Esophagus squamous epithelium (tissue), 5 donors: ENCODE results near the gene MUSTN1. TPM values are rescaled to one million over a fixed set of nuclear protein-coding genes. Genes with fewer than 3 reads are reported as not detected.

ENCODE experiments used
- DNase-seq: peaks from one replicate; lab custom pipeline; 2025; lab: John Stamatoyannopoulos, UW
- H3K27ac ChIP-seq, 4 donors: fragments of 200-600 bp; sonication (generic); one replicate each; pipeline ENCODE4 v1.5.1; 2016 to 2019; ENCODE audit warnings: mild to moderate bottlenecking in 1 of 4
- H3K27me3 ChIP-seq, 4 donors: fragments of 200-600 bp; sonication (generic); 1 replicate in 3 of 4; 2 replicates in 1 of 4; pipeline versions ENCODE4 v1.5.1 to v1.6.0; 2017 to 2021; ENCODE audit warnings: antibody characterized with exemption in 1 of 4
- H3K36me3 ChIP-seq, 3 donors: fragments of 200-600 bp; sonication (generic); one replicate each; pipeline ENCODE4 v1.5.1; 2016 to 2019
- H3K4me1 ChIP-seq, 3 donors: fragments of 200-600 bp; sonication (generic); one replicate each; pipeline ENCODE4 v1.5.1; 2017 to 2019
- H3K4me3 ChIP-seq, 4 donors: fragments of 200-600 bp; sonication (generic); 1 replicate in 3 of 4; 2 replicates in 1 of 4; pipeline ENCODE4 v1.5.1; 2016 to 2019; ENCODE audit warnings: mild to moderate bottlenecking in 2 of 4, moderate library complexity in 1 of 4
- H3K9me3 ChIP-seq, 3 donors: fragments of 200-600 bp; sonication (generic); one replicate each; pipeline ENCODE4 v1.5.1; 2016 to 2019
- POLR2A ChIP-seq, 4 donors: fragments of 450-650 bp; IDR thresholded peaks; one replicate each; pipeline ENCODE4 v1.6.1; 2017; ENCODE audit warnings: antibody characterized with exemption in 4 of 4, mild to moderate bottlenecking in 4 of 4, moderate library complexity in 3 of 4
- WGBS, 2 donors: methylation state at CpG; one replicate each; pipeline ENCODE4 v1.1.5; 2018; 5-methylcytosine and 5-hydroxymethylcytosine counted together
- intact Hi-C: fragments of 100-400 bp; cut with DNase I; formaldehyde crosslinking; loops from one replicate; pipeline ENCODE4 v1.15.0; 2022
- total RNA-seq, 4 donors: library from RNA; depleted of rRNA; stranded (reverse); fragments of >200 nt; gene quantifications; one replicate each; pipeline ENCODE4 v1.1.0, GENCODE V29; 2016
- TF ChIP-seq, protein P1 (sequence below), 6 experiments: fragments of 450-650 bp in 4 of 6; fragments of 200-600 bp in 2 of 6; sonication (generic) in 2 of 6; IDR thresholded peaks; one replicate each; pipeline ENCODE4 v1.5.1; 2016 to 2019; ENCODE audit warnings: antibody characterized with exemption in 6 of 6, mild to moderate bottlenecking in 4 of 6, moderate library complexity in 4 of 6
- donor health status: DM: yes; HTN: yes; CAD: no.

MUSTN1 gene
- total RNA-seq, 4 donors from 2014 or later, result 4.2 to 15.7 (median 5.7) TPM; not detected in 1

DNA sequence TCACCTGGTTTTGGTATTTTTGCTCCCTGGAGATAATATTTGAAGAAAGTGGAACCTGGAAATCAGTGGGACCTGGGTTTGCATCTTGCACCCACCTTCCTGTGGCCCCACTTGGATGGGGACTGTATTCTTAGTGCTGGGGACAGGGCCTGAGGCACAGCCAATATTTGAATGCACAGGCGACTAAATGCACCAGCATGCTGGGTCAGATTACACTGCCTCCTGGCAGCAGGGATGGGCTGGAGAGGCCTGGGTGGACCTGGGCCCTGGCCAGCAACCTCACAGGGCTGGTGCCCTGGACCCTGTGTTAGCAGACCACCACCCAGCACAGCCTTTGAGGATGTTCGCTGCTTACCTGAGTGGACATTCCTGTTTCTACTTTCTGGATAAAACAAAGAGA is 14.9 kb downstream of the MUSTN1 start:
- Histone ChIP-seq H3K36me3 (peaks cover 0 to 17% (median 0%) of the 10 kb centered on the region in 3 donors), H3K27ac (no peak overlapping the region), H3K27me3 (no peaks in the 10 kb centered on the region), H3K4me1 (no peaks in the 10 kb centered on the region), H3K9me3 (no peaks in the 10 kb centered on the region), H3K4me3 (no peak overlapping the region)
- 86 to 100% methylated on average over 1 to 2 of the region's 2 CpGs for WGBS, 2 donors
- intact Hi-C loops, result no loop called here
- TF ChIP-seq, protein P1, sequence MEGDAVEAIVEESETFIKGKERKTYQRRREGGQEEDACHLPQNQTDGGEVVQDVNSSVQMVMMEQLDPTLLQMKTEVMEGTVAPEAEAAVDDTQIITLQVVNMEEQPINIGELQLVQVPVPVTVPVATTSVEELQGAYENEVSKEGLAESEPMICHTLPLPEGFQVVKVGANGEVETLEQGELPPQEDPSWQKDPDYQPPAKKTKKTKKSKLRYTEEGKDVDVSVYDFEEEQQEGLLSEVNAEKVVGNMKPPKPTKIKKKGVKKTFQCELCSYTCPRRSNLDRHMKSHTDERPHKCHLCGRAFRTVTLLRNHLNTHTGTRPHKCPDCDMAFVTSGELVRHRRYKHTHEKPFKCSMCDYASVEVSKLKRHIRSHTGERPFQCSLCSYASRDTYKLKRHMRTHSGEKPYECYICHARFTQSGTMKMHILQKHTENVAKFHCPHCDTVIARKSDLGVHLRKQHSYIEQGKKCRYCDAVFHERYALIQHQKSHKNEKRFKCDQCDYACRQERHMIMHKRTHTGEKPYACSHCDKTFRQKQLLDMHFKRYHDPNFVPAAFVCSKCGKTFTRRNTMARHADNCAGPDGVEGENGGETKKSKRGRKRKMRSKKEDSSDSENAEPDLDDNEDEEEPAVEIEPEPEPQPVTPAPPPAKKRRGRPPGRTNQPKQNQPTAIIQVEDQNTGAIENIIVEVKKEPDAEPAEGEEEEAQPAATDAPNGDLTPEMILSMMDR (IDR thresholded peaks at IDR 0.05), result no peak
- no peak for DNase-seq

DNA sequence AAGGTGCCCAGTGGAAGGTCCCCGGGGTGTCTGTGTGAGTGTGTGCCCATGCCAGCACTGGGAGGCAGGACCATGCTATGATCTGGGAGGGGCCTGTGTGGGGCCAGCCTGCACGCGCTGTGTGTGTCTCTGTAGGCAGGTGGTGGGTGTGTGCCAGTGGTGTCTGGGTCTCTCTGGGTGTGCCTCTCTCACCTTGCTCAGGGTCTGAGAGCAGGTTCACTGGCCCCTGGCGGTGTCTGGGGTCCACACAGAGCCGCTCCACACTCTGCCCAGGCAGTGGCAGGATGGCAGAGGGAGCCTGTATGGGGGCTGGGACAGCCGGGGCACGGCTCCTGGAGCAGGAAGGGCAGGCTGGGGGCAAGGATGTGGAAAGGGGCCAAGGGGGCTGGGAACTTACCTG is 17.0 kb downstream of the MUSTN1 start:
- Histone ChIP-seq H3K27ac (no peak overlapping the region), H3K27me3 (no peaks in the 10 kb centered on the region), H3K36me3 (peaks cover 0 to 3% (median 0%) of the 10 kb centered on the region in 3 donors), H3K4me3 (no peak overlapping the region), H3K4me1 (no peaks in the 10 kb centered on the region), H3K9me3 (no peaks in the 10 kb centered on the region)
- intact Hi-C loops, result no loop called here
- TF ChIP-seq, protein P1 (IDR thresholded peaks at IDR 0.05), result no peak
- no peak for TF ChIP-seq POLR2A (IDR thresholded peaks at IDR 0.05)
- WGBS, 2 donors, result 100% methylated on average over 2 of the region's 7 CpGs; no CpG with 5 or more reads in 1 of the 2 donors
- no peak for DNase-seq

DNA sequence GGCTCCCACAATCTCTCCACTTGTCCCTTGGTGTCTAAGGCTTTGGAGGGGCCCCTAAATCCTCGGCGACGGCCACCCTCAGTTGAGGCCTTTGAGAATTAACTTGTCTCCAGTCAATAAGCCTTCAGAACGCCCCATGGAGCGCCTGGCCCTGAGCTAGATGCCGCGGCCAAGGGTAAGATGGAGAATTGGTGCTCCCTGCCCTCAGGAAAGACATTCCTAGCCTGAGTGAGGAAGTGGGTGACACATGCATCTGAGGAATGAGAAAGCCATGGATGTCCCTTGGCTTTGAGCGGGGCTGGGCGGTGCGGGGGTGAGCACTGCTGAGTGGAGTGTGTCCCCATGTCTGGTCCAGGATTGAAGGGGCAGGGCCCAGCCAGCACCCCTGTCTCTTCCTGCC is 17.6 kb downstream of the MUSTN1 start:
- Histone ChIP-seq H3K27ac (no peak overlapping the region), H3K27me3 (no peaks in the 10 kb centered on the region), H3K4me3 (no peak overlapping the region), H3K36me3 (no peaks in the 10 kb centered on the region), H3K9me3 (no peaks in the 10 kb centered on the region), H3K4me1 (no peaks in the 10 kb centered on the region)
- WGBS, 2 donors, result 94 to 100% methylated on average over 3 to 6 of the region's 10 CpGs
- intact Hi-C loops, result no loop called here
- no peak for TF ChIP-seq POLR2A (IDR thresholded peaks at IDR 0.05)
- TF ChIP-seq, protein P1 (IDR thresholded peaks at IDR 0.05), result no peak
- DNase-seq, result no peak

DNA sequence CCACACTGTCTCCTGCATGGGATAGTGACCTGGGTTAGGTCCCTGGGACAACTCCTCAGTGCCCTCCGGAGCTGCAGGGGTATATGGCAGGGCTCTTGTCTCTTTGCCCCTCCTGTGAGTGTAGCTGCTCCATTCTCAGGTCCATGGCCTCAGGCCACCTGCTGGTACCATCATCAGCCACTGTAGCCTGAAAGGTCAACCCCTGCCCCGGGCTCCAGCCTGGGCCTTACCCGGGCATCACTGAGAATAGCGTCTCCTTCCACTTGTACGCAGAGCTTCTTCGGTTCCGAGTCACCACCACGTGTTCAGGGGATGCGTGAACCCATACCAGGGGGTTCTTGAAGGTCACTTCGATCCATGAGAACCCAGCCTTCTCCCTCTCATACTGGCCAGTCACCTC is 18.2 kb downstream of the MUSTN1 start:
- Histone ChIP-seq H3K36me3 (no peaks in the 10 kb centered on the region), H3K27ac (no peak overlapping the region), H3K9me3 (no peaks in the 10 kb centered on the region), H3K4me1 (no peaks in the 10 kb centered on the region), H3K27me3 (no peaks in the 10 kb centered on the region), H3K4me3 (no peak overlapping the region)
- DNase-seq, result no peak
- no peak for TF ChIP-seq POLR2A (IDR thresholded peaks at IDR 0.05)
- TF ChIP-seq, protein P1 (IDR thresholded peaks at IDR 0.05), result no peak
- intact Hi-C loops, result no loop called here
- 83 to 100% methylated on average over 1 to 7 of the region's 10 CpGs for WGBS, 2 donors

DNA sequence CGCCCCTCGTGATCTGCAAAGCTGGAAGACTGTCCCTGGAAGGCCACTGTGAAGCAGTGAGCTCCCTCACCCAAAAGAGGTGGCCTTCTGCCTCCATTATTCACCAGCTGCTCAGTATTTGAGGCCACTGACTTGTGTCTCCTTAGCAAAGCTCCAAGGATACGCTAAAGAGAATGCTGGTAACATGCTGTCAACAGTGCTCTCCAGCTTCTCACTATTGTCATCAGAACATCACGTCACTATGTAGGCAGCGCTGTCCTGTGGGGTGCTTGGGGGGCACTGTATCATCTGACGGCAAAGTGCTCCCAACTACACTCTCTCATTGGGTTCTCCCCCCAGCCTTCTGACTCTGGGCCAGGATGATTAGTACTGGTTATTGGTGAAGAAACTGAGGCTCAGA is 18.6 kb downstream of the MUSTN1 start:
- TF ChIP-seq POLR2A (IDR thresholded peaks at IDR 0.05), result no peak
- TF ChIP-seq, protein P1 (IDR thresholded peaks at IDR 0.05), result no peak
- Histone ChIP-seq H3K27ac (no peak overlapping the region), H3K4me1 (no peaks in the 10 kb centered on the region), H3K9me3 (no peaks in the 10 kb centered on the region), H3K27me3 (no peaks in the 10 kb centered on the region), H3K36me3 (no peaks in the 10 kb centered on the region), H3K4me3 (no peak overlapping the region)
- intact Hi-C loops, result no loop called here
- no peak for DNase-seq
- WGBS, 2 donors, result 86 to 95% methylated on average over 3 to 6 of the region's 6 CpGs
